Endometrial microvascular endothelial cells (primary cell): Measurements from ENCODE around the gene NMRK1. TPM values are rescaled to one million over a fixed set of nuclear protein-coding genes. Genes with fewer than 3 reads are reported as not detected.

Experiments
- in situ Hi-C: cut with HindIII; loops from 2 replicates; pipeline ENCODE4 v1.10.0; 2017; ENCODE audit warnings: low sequenced_read_pairs, low pct_unique_long_range_greater_than_20kb; ENCODE audit errors: inconsistent ontology term
- total RNA-seq: library from RNA; depleted of rRNA; stranded (reverse); fragments of >200 nt; gene quantifications from one replicate; pipeline ENCODE4 v1.2.3, GENCODE V29; 2015; ENCODE audit errors: inconsistent ontology term

NMRK1 gene
- total RNA-seq, 1 donor from 2014 or later: 17.4 TPM

- in situ Hi-C loops: no loop called here
Measured at GRCh38 chr9:75105019-75105540, 17.1 kb upstream of the NMRK1 start.

- in situ Hi-C loops: no loop called here
Measured at GRCh38 chr9:75104607-75105006, 16.7 kb upstream of the NMRK1 start.

- in situ Hi-C loops: no loop called here
Measured at GRCh38 chr9:75102177-75102790, 14.3 kb upstream of the NMRK1 start.

- in situ Hi-C loops: no loop called here
Measured at GRCh38 chr9:75101004-75101588, 13.1 kb upstream of the NMRK1 start.

GRCh38 chr9:75096796-75097195 is 8.8 kb upstream of the NMRK1 start:
- in situ Hi-C loops: no loop called here

- in situ Hi-C loops: no loop called here
Measured at GRCh38 chr9:75092766-75093165, 4.8 kb upstream of the NMRK1 start.

- in situ Hi-C loops: no loop called here
Measured at GRCh38 chr9:75090579-75090978, 2.6 kb upstream of the NMRK1 start.

GRCh38 chr9:75089373-75089766 is 1.4 kb upstream of the NMRK1 start:
- in situ Hi-C loops: no loop called here

- in situ Hi-C loops: no loop called here
Measured at GRCh38 chr9:75088646-75089372, 854 bp upstream of the NMRK1 start.

- in situ Hi-C loops: no loop called here
Measured at GRCh38 chr9:75087289-75087823, 599 bp downstream of the NMRK1 start.

- in situ Hi-C loops: no loop called here
Measured at GRCh38 chr9:75086541-75087288, 1.2 kb downstream of the NMRK1 start.

- in situ Hi-C loops: no loop called here
Measured at GRCh38 chr9:75085640-75086039, 2.3 kb downstream of the NMRK1 start.

GRCh38 chr9:75084081-75084672 is 3.8 kb downstream of the NMRK1 start:
- in situ Hi-C loops: no loop called here

GRCh38 chr9:75083188-75083970 is 4.6 kb downstream of the NMRK1 start:
- in situ Hi-C loops: no loop called here

GRCh38 chr9:75081632-75082031 is 6.3 kb downstream of the NMRK1 start:
- in situ Hi-C loops: no loop called here

GRCh38 chr9:75072895-75073294 is 15.1 kb downstream of the NMRK1 start:
- in situ Hi-C loops: no loop called here

GRCh38 chr9:75071530-75072122 is 16.3 kb downstream of the NMRK1 start:
- in situ Hi-C loops: no loop called here

GRCh38 chr9:75069171-75069570 is 18.8 kb downstream of the NMRK1 start:
- in situ Hi-C loops: no loop called here
